ENCODE data around the gene CLEC6A. TPM values are rescaled to one million over a fixed set of nuclear protein-coding genes. Genes with fewer than 3 reads are reported as not detected.
"Not testable (repeated sequence)": the region's sequence is repeated elsewhere in the genome, so short reads cannot be mapped to it uniquely, and the experiment has no call there.

The CLEC6A gene
- 0.27 TPM for polyA plus RNA-seq (ENCODE audit: insufficient read length)
- long read RNA-seq, donor 1, result 0 reads
- long read RNA-seq, donor 2, result 0 reads
- long read RNA-seq, donor 3, result 0 reads
- long read RNA-seq, donor 4, result 0 reads
- long read RNA-seq, donor 5, result 0 reads
- long read RNA-seq, donor 6, result 0 reads
- long read RNA-seq, donor 7, result 0 reads
- long read RNA-seq, donor 8, result 0 reads

GRCh38 chr12:8455727-8456360 is at the start of gene CLEC6A:
TSS of gene CLEC6A (plus strand) at chr12:8455962. CDS start at chr12:8456112, 150 bp downstream.
- no peak for DNase-seq

GRCh38 chr12:8419576-8419975 is 36.2 kb upstream of the CLEC6A start:
- not testable (repeated sequence) for DNase-seq

- DNase-seq, result no peak
Measured at GRCh38 chr12:8420506-8420905, 35.3 kb upstream of the CLEC6A start.

DNA sequence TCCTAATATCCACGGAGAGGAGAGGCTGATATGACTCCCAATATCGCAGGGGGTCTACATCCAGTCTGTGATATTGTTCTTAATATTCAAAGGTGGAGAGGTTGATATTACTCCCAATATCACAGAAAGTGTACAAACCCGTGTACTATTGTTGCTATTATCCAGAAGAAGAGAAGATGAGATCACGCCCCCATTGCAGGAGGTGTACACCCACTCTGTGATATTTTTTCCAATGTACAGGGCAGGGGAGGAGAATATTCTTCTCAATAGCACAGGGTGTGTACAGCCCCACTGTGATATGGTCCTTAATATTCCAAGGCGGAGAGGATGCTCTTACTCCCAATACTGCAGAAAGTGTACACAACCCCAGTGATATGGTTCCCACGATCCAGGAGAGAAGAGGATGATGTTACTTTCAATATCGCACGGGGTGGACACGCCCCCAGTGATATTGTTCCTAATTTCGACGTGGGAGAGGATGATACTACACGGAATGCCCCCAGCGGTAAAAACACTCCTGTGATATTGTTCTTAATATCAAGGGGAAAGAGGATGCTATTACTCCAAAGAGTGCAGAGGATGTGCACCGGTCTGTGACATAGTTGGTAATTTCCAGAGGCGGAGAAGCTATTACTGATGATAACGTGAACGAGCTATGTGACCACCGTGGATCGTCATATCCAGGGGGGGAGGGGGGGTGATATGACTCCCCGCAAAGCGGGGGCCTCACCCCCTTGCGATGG is 11.1 kb upstream of the CLEC6A start:
- DNase-seq, result not testable (repeated sequence)

DNA sequence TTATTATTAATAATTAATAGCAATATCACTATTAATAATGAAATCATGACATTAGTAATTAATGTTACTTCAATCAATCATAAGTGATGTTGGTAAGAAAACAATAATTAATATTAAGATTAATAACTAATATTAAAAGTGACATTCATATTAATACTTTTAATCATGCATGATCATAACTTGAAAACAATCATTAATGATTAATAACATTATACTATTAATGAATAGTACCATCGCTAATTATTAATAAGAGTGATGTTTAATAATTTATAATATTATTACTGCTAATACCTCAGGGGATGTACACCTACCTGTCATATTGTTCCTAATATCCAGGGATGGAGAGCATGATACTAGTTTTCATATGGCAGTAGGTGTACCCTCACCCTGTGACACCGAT is 10.0 kb upstream of the CLEC6A start:
- DNase-seq, result no peak

GRCh38 chr12:8446642-8447547 is 8.9 kb upstream of the CLEC6A start:
- no peak for DNase-seq

DNA sequence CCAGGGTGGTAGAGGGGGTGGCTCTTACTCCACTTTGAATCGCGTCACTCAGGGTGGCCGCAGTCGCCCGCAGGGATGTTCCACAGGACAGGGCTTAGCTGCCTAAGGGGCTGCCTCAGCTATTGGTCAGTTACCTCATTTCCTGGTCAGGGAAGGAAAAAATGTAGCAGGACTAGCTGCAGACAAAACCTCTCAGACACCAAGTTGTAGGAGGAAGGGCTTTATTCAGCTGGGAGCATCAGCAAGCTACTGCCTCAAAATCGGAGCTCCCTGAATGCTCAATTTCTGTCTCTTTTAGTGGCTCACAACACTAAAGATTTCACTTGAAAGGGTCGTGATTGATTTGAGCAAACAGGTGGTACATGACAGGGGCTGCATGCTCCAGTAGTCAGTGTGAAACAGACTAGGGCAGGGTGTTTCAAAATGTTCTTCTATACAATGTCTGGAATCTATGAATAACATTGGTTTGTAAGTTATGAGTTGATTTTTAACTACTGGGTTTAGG is 6.4 kb upstream of the CLEC6A start:
- DNase-seq, result peak; percentile 14

DNA sequence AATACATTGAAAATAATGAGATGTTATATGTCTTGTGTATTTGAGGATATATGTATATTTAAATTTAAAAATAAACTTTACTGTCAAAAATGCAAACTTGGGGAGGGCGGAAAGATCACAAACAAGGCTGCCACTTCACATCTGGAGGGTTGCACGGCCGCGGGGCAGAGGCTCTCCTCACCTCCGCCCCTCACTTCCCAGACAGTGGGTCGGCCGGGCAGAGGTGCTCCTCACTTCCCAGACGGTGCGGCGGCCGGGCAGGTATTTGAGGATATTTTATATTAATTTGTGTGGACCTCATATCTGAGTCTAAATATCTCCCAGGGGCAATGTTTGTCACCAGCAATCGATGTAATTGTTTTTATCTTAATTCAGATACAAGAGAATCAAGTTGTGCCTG is 3.7 kb upstream of the CLEC6A start:
- no peak for DNase-seq

GRCh38 chr12:8453021-8453513 is 2.7 kb upstream of the CLEC6A start:
- DNase-seq, result no peak

GRCh38 chr12:8453796-8454195 is 2.0 kb upstream of the CLEC6A start:
- DNase-seq, result no peak

- DNase-seq, result no peak
Measured at GRCh38 chr12:8455271-8455670, 491 bp upstream of the CLEC6A start.

DNA sequence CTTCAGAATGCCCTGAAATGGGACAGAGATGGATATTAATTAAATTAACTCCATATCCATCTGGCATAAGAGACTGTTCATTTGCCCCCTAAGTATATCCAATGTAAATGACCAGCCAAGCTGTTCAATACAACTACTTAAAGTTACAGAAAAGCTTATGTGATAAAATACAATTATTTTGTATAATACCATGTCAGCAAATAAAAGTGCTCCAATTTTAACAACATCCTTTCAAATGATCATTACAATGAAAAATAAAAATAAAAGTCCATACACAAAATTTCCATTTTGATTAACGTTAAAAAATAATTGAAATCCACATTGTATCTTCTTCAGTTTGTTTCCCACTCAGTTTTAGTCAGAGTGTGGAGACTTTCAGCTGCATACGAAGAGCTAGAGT is 5.7 kb downstream of the CLEC6A start:
- DNase-seq, result no peak

- DNase-seq, result no peak
Measured at GRCh38 chr12:8465301-8465996, 9.7 kb downstream of the CLEC6A start.

GRCh38 chr12:8466241-8466640 is 10.5 kb downstream of the CLEC6A start:
- DNase-seq, result no peak

DNA sequence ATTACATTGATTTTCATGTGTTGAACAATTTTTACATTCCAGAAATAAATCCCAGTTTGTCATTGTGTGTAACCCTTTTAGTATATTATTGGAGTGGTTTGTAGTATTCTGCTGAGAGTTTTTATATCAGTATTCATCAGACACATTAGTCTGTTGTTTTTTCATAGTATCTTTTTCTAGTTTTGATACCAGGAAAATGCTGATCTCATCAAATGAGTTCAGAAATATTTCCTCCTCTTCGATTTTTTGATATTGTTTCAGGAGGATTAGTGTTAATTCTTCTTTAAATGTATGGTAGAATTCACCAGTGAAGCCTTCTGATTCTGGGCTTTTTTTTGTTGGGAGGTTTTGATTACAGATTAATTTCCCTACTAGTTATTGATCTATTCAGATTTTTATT is 15.3 kb downstream of the CLEC6A start:
- no peak for DNase-seq

GRCh38 chr12:8475508-8476203 is 19.9 kb downstream of the CLEC6A start:
- no peak for DNase-seq

DNA sequence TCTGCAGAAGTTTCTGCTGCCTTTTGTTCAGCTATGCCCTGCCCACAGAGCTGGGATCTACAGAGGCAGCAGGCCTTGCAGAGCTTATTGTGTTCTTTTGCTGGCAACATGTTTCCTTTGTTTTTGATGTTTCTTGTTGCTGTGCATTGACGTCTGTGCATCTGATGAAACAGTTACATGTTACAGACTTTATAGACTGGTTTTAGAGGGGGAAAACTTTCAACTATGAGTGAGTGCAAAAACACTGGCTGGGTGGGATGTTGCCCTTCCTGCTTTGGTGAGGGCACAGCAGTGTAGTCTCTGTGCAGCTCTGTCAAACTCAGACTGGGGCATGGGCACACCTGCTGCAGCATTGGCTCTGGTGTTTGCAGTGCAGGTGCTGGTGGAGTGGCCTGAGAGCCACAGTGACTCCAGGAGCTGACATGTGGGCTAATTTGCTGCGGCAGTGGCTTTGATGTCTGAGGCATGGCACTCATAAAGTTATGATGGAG is 26.9 kb downstream of the CLEC6A start:
- no peak for DNase-seq

- DNase-seq, result no peak
Measured at GRCh38 chr12:8483079-8483478, 27.3 kb downstream of the CLEC6A start.

DNA sequence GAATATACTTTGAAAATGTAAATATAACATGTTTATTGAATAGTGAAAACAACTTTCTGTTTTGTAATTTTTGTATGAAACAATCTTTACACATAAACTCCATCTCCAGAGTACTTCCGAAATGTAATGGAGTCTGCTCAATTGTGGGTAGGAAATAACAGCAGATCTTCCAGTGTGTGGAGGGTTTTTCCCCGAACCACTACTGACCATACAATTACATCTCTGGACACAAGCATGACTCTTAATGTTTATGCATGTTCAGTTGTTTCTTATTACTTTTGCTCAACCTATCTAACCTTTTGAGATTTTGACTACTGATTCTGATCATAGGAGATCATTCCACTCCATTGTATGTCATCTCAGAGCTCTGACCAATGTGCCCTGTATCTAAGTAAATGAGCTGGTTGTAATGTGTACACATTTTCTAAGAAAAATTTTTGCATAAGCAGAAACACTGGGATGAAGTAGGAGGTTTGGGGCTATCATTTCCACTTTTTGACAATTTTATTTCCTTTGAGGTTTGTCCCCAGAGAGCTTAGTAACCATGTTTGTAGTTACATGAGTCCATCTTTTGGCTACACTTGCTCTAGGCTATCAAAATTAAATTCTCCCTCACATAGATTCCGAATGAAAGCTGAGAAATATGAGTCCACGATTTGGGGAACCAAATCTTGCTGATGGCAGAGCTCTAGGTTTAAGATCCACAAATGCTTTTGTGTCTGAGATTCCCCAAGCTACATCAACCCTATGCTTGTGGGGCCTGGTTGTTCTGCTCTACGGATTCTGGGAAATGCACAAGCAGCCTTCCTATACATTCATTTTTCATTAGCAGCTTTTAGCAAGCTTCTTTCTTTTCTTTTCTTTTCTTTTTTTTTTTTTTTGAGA is 36.1 kb downstream of the CLEC6A start:
- DNase-seq, result no peak

Measured in left kidney (tissue), 8 donors.